GM12864 (cell line): Measurements from ENCODE around the gene TRPV4.

ENCODE experiments used
- DNase-seq: peaks from one replicate; pipeline ENCODE4 v3.0.0-alpha.2; 2011; ENCODE audit warnings: low read depth
- H3K4me3 ChIP-seq: 2 replicates; pipeline ENCODE4 v1.5.1; 2011; ENCODE audit warnings: mild to moderate bottlenecking, low read depth, low read length, control low read depth
- CTCF ChIP-seq: IDR thresholded peaks from 2 replicates; pipeline ENCODE4 v1.5.1; 2011; ENCODE audit warnings: low read depth, mild to moderate bottlenecking, moderate library complexity, low read length, control low read depth, inconsistent platforms; ENCODE audit errors: missing control alignments

TRPV4 gene

DNA sequence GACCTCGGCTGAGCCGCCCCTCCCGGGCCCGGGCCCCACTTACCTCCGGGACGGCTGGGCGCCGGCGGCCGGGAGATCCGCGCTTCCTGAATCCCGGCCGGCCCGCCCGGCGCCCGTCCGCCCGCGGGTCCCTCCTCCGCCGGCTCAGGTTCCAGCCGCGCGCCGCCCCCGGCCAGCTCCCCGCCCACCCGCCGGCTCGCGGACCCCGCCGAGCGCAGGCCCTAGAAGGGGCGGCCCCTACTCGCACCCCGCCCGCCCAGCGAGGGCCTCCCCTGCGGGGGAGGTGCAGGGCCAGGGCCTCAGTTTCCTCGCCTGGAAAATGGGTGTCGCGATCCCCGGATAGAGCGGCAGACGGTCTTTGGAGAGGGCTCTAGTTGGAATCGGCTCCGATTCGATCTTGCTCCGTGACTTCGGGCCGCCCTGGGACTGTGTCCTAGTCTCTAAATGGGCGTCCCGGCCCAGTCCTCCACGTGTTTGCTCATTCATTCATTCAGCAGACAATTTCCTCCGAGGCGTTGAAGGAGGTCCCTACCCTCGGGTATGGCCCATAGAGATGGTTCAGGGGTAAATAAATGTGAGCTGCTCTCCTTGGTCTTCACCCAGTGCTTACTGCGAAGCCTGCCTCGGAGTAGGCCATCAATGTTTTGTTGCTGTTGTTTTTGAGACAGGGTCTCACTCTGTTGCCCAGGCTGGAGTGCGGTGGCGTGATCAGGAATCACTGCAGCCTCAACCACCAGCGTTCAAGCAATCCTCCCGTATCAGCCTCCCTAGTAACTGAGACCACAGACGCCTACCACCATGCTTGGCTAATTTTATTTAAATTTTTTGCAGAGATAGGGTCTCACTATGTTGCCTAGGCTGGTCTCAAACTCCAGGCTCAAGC, at the start of gene TRPV4:
TRPV4 (minus strand) TSS at position 92 of the 883 bp plus-strand sequence. CDS start 18,602 bp downstream, outside the sequence.
- DNase-seq = no peak
- no peak for TF ChIP-seq CTCF

GRCh38 chr12:109881752-109882151, 48.6 kb upstream of the TRPV4 start:
- no peak for DNase-seq
- TF ChIP-seq CTCF = no peak
- H3K4me3 ChIP-seq = no peak overlapping the region

More for the DNA sequence above, at the start of gene TRPV4:
- H3K4me3 ChIP-seq = no peak within 1 kb of the TSS

- TF ChIP-seq CTCF = no peak
- H3K4me3 ChIP-seq = peak overlapping the region; percentile 59
- no peak for DNase-seq
Measured at GRCh38 chr12:109880938-109881337, 47.7 kb upstream of the TRPV4 start.

DNA sequence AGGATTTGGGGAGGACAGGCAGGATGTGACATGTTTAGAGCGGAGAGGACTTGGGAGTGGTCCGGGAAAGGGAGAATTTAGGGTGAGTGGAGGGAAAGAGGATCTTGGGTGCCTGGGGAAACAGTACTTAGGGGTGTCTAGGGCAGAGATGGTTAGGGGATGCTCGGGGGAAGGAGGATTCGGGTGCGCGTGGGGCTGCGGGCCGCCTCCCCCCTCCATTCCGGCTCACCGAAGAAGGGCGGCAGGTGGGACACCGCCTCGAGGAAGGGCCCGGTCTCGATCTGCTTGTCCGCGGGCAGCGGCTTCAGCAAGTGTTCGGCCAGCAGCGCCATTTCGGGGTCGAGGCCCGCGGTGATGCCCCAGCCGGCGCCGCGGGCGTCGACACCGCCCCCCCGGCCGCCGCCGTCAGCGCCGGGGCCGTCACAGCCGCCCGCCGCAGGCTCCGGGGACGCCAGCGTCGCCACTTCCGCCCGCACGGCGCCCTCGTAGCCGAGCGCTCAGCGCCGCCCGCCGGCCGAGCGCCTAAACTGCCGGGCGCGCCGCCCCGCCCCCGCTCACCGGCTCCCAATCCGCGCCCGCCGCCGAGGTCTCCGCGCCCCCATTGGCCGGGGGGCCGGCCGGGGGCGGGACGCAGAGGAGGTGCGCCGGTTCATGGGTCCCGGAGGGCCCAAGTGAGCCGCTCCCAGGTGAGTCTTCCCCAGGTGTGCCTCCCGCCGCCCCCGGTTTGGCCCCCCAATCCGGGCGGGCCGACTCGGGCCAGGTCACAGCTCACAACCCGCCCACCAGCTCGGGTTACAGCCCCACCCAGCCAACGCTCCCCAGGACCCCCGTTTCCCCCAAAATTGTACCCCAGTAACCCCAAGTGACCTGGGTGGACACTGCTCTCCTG, 47.1 kb upstream of the TRPV4 start, which contains the start of gene GLTP:
GLTP (minus strand) TSS at position 499 of the 889 bp plus-strand sequence; CDS start at position 332, 167 bp downstream.
- peak within 1 kb of the TSS; percentile 84 for H3K4me3 ChIP-seq
- peak; percentile 58 for TF ChIP-seq CTCF
- DNase-seq = no peak

DNA sequence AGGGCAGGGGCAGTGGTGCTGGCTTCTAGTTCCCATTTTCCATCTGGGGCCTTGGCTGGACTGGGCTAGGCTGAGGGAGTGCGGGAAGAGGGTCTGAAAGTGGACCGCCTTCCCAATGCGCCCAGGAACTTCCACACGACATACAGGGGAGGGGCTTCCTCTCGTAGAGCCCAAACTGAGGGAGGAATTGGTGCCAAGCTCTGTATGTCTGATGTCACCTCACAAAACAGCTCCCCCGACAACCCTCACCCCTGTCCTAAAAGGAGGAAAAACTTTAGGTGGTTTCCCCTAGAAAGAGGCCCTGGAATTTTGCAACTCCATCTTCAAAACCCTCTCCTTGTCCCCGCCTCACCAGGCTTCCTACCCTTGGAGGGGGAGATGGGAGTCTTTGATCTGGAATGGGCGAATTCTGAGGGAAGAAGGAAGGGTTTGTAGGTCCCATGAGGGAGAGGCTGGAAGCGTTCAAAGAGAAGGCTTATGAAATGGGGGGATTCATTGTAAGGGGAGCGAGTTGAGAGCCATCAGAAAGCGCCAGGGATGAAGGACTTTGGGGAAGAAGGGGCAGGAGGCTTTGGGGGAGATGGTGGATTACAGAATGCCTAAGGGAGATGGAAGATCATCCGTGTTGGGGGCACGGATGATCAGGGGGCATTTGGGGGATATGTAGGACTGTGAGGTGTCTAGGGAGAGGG, 46.3 kb upstream of the TRPV4 start:
- DNase-seq = no peak
- no peak for TF ChIP-seq CTCF
- peak overlapping the region; percentile 84 for H3K4me3 ChIP-seq

- H3K4me3 ChIP-seq = peak overlapping the region; percentile 84
- TF ChIP-seq CTCF = no peak
- no peak for DNase-seq
Measured at GRCh38 chr12:109878749-109879148, 45.6 kb upstream of the TRPV4 start.
